HepG2 (cell line): Measurements from ENCODE around the gene TGIF1. TPM values are rescaled to one million over a fixed set of nuclear protein-coding genes. Genes with fewer than 3 reads are reported as not detected.
A peak's percentile ranks its signal among the peaks of the same experiment; 100 is the strongest.

Experiments used
- ATAD3A ChIP-seq: sonication (generic); formaldehyde crosslinking; IDR thresholded peaks from 2 replicates; pipeline ENCODE4 v1.4.0; 2020; ENCODE audit warnings: missing genetic modification reagents
- CBX1 ChIP-seq: IDR thresholded peaks from one replicate; pipeline ENCODE4 v1.6.1; 2016; ENCODE audit warnings: antibody characterized with exemption, low read depth
- DPF2 ChIP-seq: sonication (generic); formaldehyde crosslinking; IDR thresholded peaks from 2 replicates; pipeline ENCODE4 v1.4.0; 2020; ENCODE audit warnings: mild to moderate bottlenecking, low read depth, missing genetic modification reagents, borderline replicate concordance
- GLI4 ChIP-seq: sonication (generic); formaldehyde crosslinking; IDR thresholded peaks from 2 replicates; pipeline ENCODE4 v1.5.1; 2020; ENCODE audit warnings: missing genetic modification reagents, mild to moderate bottlenecking, moderate library complexity, borderline replicate concordance
- KDM4B ChIP-seq: sonication (generic); formaldehyde crosslinking; IDR thresholded peaks from 2 replicates; pipeline ENCODE4 v1.4.0; 2020; ENCODE audit warnings: missing genetic modification reagents
- KDM5B ChIP-seq: sonication (generic); formaldehyde crosslinking; IDR thresholded peaks from 2 replicates; pipeline ENCODE4 v1.4.0; 2020; ENCODE audit warnings: missing genetic modification reagents, mild to moderate bottlenecking, borderline replicate concordance
- MZF1 ChIP-seq: sonication (generic); formaldehyde crosslinking; IDR thresholded peaks from 2 replicates; pipeline ENCODE4 v1.8.1; 2023; ENCODE audit warnings: mild to moderate bottlenecking, missing genetic modification reagents, borderline replicate concordance
- NCOA2 ChIP-seq: sonication (generic); formaldehyde crosslinking; IDR thresholded peaks from 2 replicates; pipeline ENCODE4 v1.8.0; 2022; ENCODE audit warnings: inconsistent platforms
- NFYB ChIP-seq: sonication (generic); formaldehyde crosslinking; IDR thresholded peaks from 2 replicates; pipeline ENCODE4 v1.4.0; 2020; ENCODE audit warnings: missing genetic modification reagents
- NR1H2 ChIP-seq: sonication (generic); formaldehyde crosslinking; IDR thresholded peaks from 2 replicates; pipeline ENCODE4 v1.8.1; 2022; ENCODE audit warnings: low read depth, missing genetic modification reagents, borderline replicate concordance
- ZBTB7B ChIP-seq: sonication (generic); formaldehyde crosslinking; IDR thresholded peaks from 2 replicates; pipeline ENCODE4 v1.4.0; 2020; ENCODE audit warnings: missing genetic modification reagents
- ZNF337 ChIP-seq: sonication (generic); formaldehyde crosslinking; IDR thresholded peaks from 2 replicates; pipeline ENCODE4 v1.5.1; 2020; ENCODE audit warnings: missing genetic modification reagents, low read depth, mild to moderate bottlenecking, borderline replicate concordance
- ZNF33A ChIP-seq: sonication (generic); formaldehyde crosslinking; IDR thresholded peaks from 2 replicates; pipeline ENCODE4 v1.5.1; 2020; ENCODE audit warnings: missing genetic modification reagents, mild to moderate bottlenecking, moderate library complexity, borderline replicate concordance
- ZNF510 ChIP-seq: sonication (generic); formaldehyde crosslinking; IDR thresholded peaks from 2 replicates; pipeline ENCODE4 v1.4.0; 2020; ENCODE audit warnings: low read depth, mild to moderate bottlenecking, missing genetic modification reagents
- ZNF543 ChIP-seq: sonication (generic); formaldehyde crosslinking; IDR thresholded peaks from 2 replicates; pipeline ENCODE4 v1.4.0; 2020; ENCODE audit warnings: mild to moderate bottlenecking, missing genetic modification reagents
- ZNF572 ChIP-seq: sonication (generic); formaldehyde crosslinking; IDR thresholded peaks from 2 replicates; pipeline ENCODE4 v1.5.1; 2020; ENCODE audit warnings: mild to moderate bottlenecking, missing genetic modification reagents
- polyA plus RNA-seq, 8 experiments: library from polyadenylated mRNA; depleted of rRNA in 3 of 8; stranded (reverse) in 7 of 8; unstranded in 1 of 8; fragments of >200 nt; fragmentation: Illumina TruSeq in 4 of 8; extraction: Trizol in 4 of 8; gene quantifications; 2 replicates each; pipeline versions ENCODE4 v1.2.1 to v1.2.3, GENCODE V29; 2011 to 2016; ENCODE audit warnings: low read depth in 4 of 8, missing spikeins in 1 of 8, mixed read lengths in 1 of 8; ENCODE audit not compliant: insufficient read depth in 1 of 8
- total RNA-seq, 5 experiments: library from RNA; depleted of rRNA; stranded (reverse); fragments of >200 nt; fragmentation: Illumina TruSeq; extraction: Trizol; gene quantifications; 2 replicates each; pipeline ENCODE4 v1.2.3, GENCODE V29; 2016; ENCODE audit warnings: low read depth in 1 of 5
- TF ChIP-seq, protein P1 (sequence below): sonication (generic); formaldehyde crosslinking; IDR thresholded peaks from 2 replicates; pipeline ENCODE4 v1.8.0; 2022; ENCODE audit warnings: mild to moderate bottlenecking, missing genetic modification reagents
- TF ChIP-seq, protein P2 (sequence below): sonication (generic); formaldehyde crosslinking; IDR thresholded peaks from 2 replicates; pipeline ENCODE4 v1.5.0; 2020; ENCODE audit warnings: mild to moderate bottlenecking, missing genetic modification reagents
- TF ChIP-seq, protein P3 (sequence below): sonication (generic); formaldehyde crosslinking; IDR thresholded peaks from 2 replicates; pipeline ENCODE4 v1.9.0; 2021; ENCODE audit warnings: missing genetic modification reagents, borderline replicate concordance
- TF ChIP-seq, protein P4 (sequence below): sonication (generic); formaldehyde crosslinking; IDR thresholded peaks from 2 replicates; pipeline ENCODE4 v1.5.0; 2020; ENCODE audit warnings: mild to moderate bottlenecking, missing genetic modification reagents, moderate library complexity

The TGIF1 gene
- total and polyA plus RNA-seq, 2 of the 13 experiments (the other 11 are each of a cell fraction or from before 2014, with no cell fraction given) = 50.0 to 76.1 TPM

DNA sequence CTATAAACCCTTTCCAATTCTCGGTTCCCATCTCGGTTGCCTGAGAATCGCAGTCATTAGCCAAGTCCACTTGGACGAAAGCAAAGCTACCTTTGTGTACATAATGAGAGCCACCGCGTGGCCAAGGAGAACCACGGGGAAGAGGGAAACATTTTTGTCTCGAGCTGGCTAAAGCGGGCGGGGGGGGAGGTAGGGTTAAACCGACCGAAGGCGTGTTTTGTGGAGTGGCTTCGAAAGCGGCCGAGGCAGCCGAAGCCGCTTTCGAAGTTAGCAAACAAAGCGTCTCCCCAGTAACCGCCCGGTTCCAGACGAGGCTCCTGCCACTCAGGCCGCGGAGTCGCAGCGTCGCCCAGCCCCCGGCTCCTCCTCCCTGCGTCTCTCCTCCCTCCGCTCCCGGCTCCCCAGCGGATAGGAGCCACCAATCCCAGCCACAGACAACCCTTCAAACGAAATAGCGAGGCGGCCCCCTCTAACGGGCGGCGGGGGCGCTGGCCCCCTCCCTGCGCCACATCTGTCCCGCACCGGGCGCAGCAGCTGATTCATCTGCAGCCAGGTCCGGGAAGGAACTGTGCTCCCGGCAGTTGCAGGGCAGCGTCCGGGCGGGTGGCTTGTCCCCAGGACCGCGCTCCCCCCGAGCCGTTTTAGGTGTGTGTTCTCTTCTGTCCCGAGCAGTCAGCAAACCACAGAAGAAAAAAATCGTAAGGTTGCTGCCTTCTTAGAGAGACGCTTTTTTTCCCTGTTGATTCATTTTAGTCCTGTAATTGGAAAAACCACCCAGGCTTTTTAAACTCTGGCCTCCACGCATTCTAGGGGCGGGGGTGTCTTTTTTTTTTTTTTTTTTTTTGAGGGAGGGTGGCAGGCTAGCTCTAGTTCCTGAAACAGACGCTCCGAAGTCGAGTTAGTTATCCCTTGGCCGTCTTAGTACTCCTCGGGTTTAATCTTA is 1.8 kb upstream of the TGIF1 start (continued):
- TF ChIP-seq, protein P1, sequence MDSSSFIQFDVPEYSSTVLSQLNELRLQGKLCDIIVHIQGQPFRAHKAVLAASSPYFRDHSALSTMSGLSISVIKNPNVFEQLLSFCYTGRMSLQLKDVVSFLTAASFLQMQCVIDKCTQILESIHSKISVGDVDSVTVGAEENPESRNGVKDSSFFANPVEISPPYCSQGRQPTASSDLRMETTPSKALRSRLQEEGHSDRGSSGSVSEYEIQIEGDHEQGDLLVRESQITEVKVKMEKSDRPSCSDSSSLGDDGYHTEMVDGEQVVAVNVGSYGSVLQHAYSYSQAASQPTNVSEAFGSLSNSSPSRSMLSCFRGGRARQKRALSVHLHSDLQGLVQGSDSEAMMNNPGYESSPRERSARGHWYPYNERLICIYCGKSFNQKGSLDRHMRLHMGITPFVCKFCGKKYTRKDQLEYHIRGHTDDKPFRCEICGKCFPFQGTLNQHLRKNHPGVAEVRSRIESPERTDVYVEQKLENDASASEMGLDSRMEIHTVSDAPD (CRISPR knock-in tag) = no peak; the same call in 1 of the 2 replicates
- TF ChIP-seq GLI4 (no peak), CBX1 (peak; percentile 94), NFYB (CRISPR knock-in tag) (peak; percentile 67; the same call in 1 of the 2 replicates), NCOA2 (CRISPR knock-in tag) (peak; percentile 40), ZNF543 (no peak; the same call in 1 of the 2 replicates), KDM4B (CRISPR knock-in tag) (0 out of 2 replicates have a peak, but pooled peaks have one; percentile 17), NR1H2 (no peak), ZNF33A (peak; percentile 54; the same call in 1 of the 2 replicates), ZBTB7B (CRISPR knock-in tag) (peak; percentile 92), ZNF510 (no peak), MZF1 (CRISPR knock-in tag) (no peak), KDM5B (peak; percentile 86), ATAD3A (no peak), ZNF572 (CRISPR knock-in tag) (no peak), DPF2 (CRISPR knock-in tag) (no peak), ZNF337 (CRISPR knock-in tag) (0 out of 2 replicates have a peak, but pooled peaks have one; percentile 40)
- TF ChIP-seq, protein P2, sequence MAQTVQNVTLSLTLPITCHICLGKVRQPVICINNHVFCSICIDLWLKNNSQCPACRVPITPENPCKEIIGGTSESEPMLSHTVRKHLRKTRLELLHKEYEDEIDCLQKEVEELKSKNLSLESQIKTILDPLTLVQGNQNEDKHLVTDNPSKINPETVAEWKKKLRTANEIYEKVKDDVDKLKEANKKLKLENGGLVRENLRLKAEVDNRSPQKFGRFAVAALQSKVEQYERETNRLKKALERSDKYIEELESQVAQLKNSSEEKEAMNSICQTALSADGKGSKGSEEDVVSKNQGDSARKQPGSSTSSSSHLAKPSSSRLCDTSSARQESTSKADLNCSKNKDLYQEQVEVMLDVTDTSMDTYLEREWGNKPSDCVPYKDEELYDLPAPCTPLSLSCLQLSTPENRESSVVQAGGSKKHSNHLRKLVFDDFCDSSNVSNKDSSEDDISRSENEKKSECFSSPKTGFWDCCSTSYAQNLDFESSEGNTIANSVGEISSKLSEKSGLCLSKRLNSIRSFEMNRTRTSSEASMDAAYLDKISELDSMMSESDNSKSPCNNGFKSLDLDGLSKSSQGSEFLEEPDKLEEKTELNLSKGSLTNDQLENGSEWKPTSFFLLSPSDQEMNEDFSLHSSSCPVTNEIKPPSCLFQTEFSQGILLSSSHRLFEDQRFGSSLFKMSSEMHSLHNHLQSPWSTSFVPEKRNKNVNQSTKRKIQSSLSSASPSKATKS (CRISPR knock-in tag) = 0 out of 2 replicates have a peak, but pooled peaks have one; percentile 46
- TF ChIP-seq, protein P3, sequence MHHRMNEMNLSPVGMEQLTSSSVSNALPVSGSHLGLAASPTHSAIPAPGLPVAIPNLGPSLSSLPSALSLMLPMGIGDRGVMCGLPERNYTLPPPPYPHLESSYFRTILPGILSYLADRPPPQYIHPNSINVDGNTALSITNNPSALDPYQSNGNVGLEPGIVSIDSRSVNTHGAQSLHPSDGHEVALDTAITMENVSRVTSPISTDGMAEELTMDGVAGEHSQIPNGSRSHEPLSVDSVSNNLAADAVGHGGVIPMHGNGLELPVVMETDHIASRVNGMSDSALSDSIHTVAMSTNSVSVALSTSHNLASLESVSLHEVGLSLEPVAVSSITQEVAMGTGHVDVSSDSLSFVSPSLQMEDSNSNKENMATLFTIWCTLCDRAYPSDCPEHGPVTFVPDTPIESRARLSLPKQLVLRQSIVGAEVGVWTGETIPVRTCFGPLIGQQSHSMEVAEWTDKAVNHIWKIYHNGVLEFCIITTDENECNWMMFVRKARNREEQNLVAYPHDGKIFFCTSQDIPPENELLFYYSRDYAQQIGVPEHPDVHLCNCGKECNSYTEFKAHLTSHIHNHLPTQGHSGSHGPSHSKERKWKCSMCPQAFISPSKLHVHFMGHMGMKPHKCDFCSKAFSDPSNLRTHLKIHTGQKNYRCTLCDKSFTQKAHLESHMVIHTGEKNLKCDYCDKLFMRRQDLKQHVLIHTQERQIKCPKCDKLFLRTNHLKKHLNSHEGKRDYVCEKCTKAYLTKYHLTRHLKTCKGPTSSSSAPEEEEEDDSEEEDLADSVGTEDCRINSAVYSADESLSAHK (CRISPR knock-in tag) = no peak
- TF ChIP-seq, protein P4, sequence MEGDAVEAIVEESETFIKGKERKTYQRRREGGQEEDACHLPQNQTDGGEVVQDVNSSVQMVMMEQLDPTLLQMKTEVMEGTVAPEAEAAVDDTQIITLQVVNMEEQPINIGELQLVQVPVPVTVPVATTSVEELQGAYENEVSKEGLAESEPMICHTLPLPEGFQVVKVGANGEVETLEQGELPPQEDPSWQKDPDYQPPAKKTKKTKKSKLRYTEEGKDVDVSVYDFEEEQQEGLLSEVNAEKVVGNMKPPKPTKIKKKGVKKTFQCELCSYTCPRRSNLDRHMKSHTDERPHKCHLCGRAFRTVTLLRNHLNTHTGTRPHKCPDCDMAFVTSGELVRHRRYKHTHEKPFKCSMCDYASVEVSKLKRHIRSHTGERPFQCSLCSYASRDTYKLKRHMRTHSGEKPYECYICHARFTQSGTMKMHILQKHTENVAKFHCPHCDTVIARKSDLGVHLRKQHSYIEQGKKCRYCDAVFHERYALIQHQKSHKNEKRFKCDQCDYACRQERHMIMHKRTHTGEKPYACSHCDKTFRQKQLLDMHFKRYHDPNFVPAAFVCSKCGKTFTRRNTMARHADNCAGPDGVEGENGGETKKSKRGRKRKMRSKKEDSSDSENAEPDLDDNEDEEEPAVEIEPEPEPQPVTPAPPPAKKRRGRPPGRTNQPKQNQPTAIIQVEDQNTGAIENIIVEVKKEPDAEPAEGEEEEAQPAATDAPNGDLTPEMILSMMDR = peak; percentile 36
